Vagina (tissue), 2 donors: ENCODE measurements around the gene CTXND2. TPM values are rescaled to one million over a fixed set of nuclear protein-coding genes. Genes with fewer than 3 reads are reported as not detected.
"Not testable (repeated sequence)": the region's sequence is repeated elsewhere in the genome, so short reads cannot be mapped to it uniquely, and the experiment has no call there.

ENCODE experiments used
- DNase-seq, 2 donors: peaks; one replicate each; pipeline ENCODE4 v3.0.0-alpha.2; 2017; ENCODE audit errors: extremely low spot score in 2 of 2
- H3K27ac ChIP-seq: fragments of 200-600 bp; sonication (generic); one replicate; pipeline ENCODE4 v1.5.1; 2019
- H3K27me3 ChIP-seq: fragments of 200-600 bp; sonication (generic); one replicate; pipeline ENCODE4 v1.5.1; 2019
- H3K36me3 ChIP-seq, 2 donors: fragments of 200-600 bp; sonication (generic); one replicate each; pipeline ENCODE4 v1.5.1; 2017 to 2019
- H3K4me1 ChIP-seq: fragments of 200-600 bp; sonication (generic); one replicate; pipeline ENCODE4 v1.5.1; 2019
- H3K4me3 ChIP-seq, 2 donors: fragments of 200-600 bp; sonication (generic); 1 replicate in 1 of 2; 2 replicates in 1 of 2; pipeline ENCODE4 v1.5.1; 2016 to 2019
- H3K9me3 ChIP-seq: fragments of 200-600 bp; sonication (generic); one replicate; pipeline ENCODE4 v1.5.1; 2019
- POLR2A ChIP-seq, 2 donors: fragments of 450-650 bp; IDR thresholded peaks; one replicate each; pipeline ENCODE4 v1.6.1; 2017; ENCODE audit warnings: antibody characterized with exemption in 2 of 2, mild to moderate bottlenecking in 2 of 2, moderate library complexity in 2 of 2
- POLR2AphosphoS5 ChIP-seq, 2 donors: sonication (generic); formaldehyde crosslinking; IDR thresholded peaks; one replicate each; pipeline ENCODE4 v1.9.0; 2017; ENCODE audit warnings: antibody characterized with exemption in 2 of 2, mild to moderate bottlenecking in 2 of 2, low read depth in 1 of 2; ENCODE audit not compliant: insufficient read depth in 1 of 2
- intact Hi-C: fragments of 100-400 bp; cut with DNase I; formaldehyde crosslinking; loops from one replicate; pipeline ENCODE4 v1.15.1; 2023
- total RNA-seq: library from RNA; depleted of rRNA; stranded (reverse); fragments of >200 nt; gene quantifications from one replicate; pipeline ENCODE4 v1.2.3, GENCODE V29; 2016
- TF ChIP-seq, protein P1 (sequence below), 3 experiments: fragments of 450-650 bp in 2 of 3; fragments of 200-600 bp in 1 of 3; sonication (generic) in 1 of 3; IDR thresholded peaks; one replicate each; pipeline ENCODE4 v1.5.1; 2017 to 2019; ENCODE audit warnings: antibody characterized with exemption in 3 of 3, mild to moderate bottlenecking in 2 of 3, moderate library complexity in 2 of 3

Gene CTXND2
- total RNA-seq, 1 donor from 2014 or later: not detected

DNA sequence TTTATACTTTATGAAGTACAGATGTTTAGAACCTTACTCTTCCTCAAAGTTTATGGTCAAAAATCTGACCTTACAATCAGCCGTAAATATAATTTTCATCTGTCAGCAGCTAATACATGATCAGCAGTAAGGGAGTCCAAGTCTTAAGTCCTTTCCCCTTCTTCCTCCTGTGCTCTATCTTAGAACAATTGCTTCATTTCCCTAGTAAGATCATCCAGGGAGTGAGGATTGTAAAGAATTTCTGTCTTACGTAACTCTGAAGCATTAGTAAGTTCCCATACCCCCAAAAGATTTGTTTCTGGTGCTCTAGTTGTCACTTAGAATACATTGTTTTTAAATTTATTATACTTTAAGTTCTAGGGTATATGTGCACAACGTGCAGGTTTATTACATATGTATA lies 41.4 kb downstream of the CTXND2 start:
- peaks cover 0 to 57% of the 10 kb centered on the region in 2 donors for H3K36me3 ChIP-seq
- H3K27ac ChIP-seq: no peak overlapping the region
- intact Hi-C loops: loop anchor here (10.0 kb wide), 1 partner anchor 53 kb away; the partner anchor contains the start of gene ARNT
- peaks cover 12% of the 10 kb centered on the region for H3K4me1 ChIP-seq
- DNase-seq: no peak
- H3K27me3 ChIP-seq: no peaks in the 10 kb centered on the region
- H3K4me3 ChIP-seq: no peak overlapping the region
- TF ChIP-seq, protein P1, sequence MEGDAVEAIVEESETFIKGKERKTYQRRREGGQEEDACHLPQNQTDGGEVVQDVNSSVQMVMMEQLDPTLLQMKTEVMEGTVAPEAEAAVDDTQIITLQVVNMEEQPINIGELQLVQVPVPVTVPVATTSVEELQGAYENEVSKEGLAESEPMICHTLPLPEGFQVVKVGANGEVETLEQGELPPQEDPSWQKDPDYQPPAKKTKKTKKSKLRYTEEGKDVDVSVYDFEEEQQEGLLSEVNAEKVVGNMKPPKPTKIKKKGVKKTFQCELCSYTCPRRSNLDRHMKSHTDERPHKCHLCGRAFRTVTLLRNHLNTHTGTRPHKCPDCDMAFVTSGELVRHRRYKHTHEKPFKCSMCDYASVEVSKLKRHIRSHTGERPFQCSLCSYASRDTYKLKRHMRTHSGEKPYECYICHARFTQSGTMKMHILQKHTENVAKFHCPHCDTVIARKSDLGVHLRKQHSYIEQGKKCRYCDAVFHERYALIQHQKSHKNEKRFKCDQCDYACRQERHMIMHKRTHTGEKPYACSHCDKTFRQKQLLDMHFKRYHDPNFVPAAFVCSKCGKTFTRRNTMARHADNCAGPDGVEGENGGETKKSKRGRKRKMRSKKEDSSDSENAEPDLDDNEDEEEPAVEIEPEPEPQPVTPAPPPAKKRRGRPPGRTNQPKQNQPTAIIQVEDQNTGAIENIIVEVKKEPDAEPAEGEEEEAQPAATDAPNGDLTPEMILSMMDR (IDR thresholded peaks at IDR 0.05): no peak
- TF ChIP-seq POLR2AphosphoS5 (IDR thresholded peaks at IDR 0.05; ENCODE audit: insufficient read depth in 1 of 2, low read depth in 1 of 2) (no peak), POLR2A (IDR thresholded peaks at IDR 0.05) (no peak)
- H3K9me3 ChIP-seq: no peaks in the 10 kb centered on the region

DNA sequence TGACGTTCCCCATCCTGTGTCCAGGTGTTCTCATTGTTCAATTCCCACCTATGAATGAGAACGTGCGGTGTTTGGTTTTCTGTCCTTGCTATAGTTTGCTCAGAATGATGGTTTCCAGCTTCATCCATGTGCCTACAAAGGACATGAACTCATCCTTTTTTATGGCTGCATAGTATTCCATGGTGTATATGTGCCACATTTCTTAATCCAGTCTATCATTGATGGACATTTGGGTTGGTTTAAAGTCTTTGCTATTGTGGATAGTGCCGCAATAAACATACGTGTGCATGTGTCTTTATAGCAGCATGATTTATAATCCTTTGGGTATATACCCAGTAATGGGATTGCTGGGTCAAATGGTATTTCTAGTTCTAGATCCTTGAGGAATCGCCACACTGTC lies 41.8 kb downstream of the CTXND2 start:
- intact Hi-C loops: loop anchor here (10.0 kb wide), 1 partner anchor 54 kb away; the partner anchor contains the start of gene ARNT
- H3K9me3 ChIP-seq, H3K27ac ChIP-seq, H3K27me3 ChIP-seq, DNase-seq, H3K4me3 ChIP-seq: not testable (repeated sequence)
- Histone ChIP-seq H3K36me3 (peaks cover 0 to 60% of the 10 kb centered on the region in 2 donors), H3K4me1 (peaks cover 12% of the 10 kb centered on the region)

DNA sequence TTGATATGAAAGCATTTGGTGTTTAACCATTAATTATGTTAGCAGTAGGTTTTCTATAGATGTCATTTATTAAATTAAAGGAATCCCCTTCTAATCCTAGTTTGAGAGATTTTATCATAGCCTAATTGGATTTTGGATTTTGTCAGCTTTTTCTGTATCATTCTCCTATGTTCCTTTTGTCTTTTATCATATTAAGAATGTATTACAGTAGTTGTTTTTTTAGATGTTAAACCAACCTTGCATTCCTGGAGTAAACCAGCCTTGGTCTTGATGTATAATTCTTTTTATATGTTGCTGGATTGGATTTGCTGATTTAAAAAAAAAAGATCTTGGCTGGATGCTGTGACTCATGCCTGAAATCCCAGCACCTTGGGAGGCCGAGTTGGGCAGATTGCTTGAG lies 44.8 kb downstream of the CTXND2 start:
- intact Hi-C loops: no loop called here
- Histone ChIP-seq H3K27me3 (no peaks in the 10 kb centered on the region), H3K4me3 (no peak overlapping the region), H3K36me3 (peaks cover 0 to 74% of the 10 kb centered on the region in 2 donors), H3K27ac (no peak overlapping the region), H3K4me1 (peaks cover 9% of the 10 kb centered on the region), H3K9me3 (no peaks in the 10 kb centered on the region)
- no peak for TF ChIP-seq POLR2AphosphoS5 (IDR thresholded peaks at IDR 0.05; ENCODE audit: insufficient read depth in 1 of 2, low read depth in 1 of 2)
- no peak for TF ChIP-seq POLR2A (IDR thresholded peaks at IDR 0.05)
- TF ChIP-seq, protein P1 (IDR thresholded peaks at IDR 0.05): no peak
- no peak for DNase-seq

DNA sequence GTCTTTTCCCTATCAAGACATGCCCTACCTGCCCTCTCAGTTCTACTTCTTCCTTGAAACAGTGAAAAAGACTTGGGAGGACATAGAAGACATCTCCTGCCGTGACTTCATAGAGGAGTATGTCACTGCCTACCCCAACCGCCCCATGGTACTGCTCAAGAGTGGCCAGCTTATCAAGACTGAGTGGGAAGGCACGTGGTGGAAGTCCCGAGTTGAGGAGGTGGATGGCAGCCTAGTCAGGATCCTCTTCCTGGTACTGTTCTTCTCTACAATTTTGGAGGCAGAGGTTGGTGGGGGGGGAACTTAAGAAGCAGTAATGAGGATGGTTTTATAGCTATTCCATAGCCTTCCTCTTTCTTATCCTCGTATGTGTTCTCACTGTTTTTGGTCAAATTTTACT lies 57.9 kb downstream of the CTXND2 start:
- TF ChIP-seq, protein P1 (IDR thresholded peaks at IDR 0.05): no peak
- TF ChIP-seq POLR2A (IDR thresholded peaks at IDR 0.05): no peak
- no peak for TF ChIP-seq POLR2AphosphoS5 (IDR thresholded peaks at IDR 0.05; ENCODE audit: insufficient read depth in 1 of 2, low read depth in 1 of 2)
- Histone ChIP-seq H3K4me1 (no peaks in the 10 kb centered on the region), H3K4me3 (no peak overlapping the region), H3K27me3 (no peaks in the 10 kb centered on the region), H3K9me3 (no peaks in the 10 kb centered on the region), H3K27ac (no peak overlapping the region), H3K36me3 (peaks cover 0 to 78% of the 10 kb centered on the region in 2 donors)
- no peak for DNase-seq
- intact Hi-C loops: no loop called here

DNA sequence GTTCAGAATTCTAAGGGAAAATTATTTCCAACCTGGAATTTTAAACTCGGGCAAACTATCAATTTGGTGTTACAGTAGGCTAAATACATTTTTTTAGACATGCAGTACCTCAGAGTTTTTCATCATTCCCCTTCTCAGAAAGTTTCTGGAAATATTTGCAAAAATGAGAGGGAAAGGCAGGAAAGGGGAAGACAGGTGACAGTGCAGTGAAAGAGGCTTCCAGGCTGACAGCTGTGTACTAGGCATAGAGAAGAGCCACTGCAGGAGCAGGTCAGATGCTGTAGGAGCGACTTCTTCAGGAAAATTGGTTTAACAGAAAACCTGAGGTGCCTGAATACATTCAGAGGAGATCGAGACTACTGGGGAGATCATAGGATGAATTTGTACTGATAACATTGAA lies 67.8 kb downstream of the CTXND2 start:
- TF ChIP-seq POLR2AphosphoS5 (IDR thresholded peaks at IDR 0.05; ENCODE audit: insufficient read depth in 1 of 2, low read depth in 1 of 2) (no peak), POLR2A (IDR thresholded peaks at IDR 0.05) (no peak)
- TF ChIP-seq, protein P1 (IDR thresholded peaks at IDR 0.05): no peak
- intact Hi-C loops: no loop called here
- Histone ChIP-seq H3K27me3 (no peaks in the 10 kb centered on the region), H3K27ac (no peak overlapping the region), H3K36me3 (peaks cover 0 to 80% of the 10 kb centered on the region in 2 donors), H3K4me1 (no peaks in the 10 kb centered on the region), H3K9me3 (no peaks in the 10 kb centered on the region), H3K4me3 (no peak overlapping the region)
- DNase-seq: no peak
